MCF 10A (cell line): ENCODE measurements around the gene CDK10. TPM values are rescaled to one million over a fixed set of nuclear protein-coding genes. Genes with fewer than 3 reads are reported as not detected.
A peak's percentile ranks its signal among the peaks of the same experiment; 100 is the strongest.

Experiments used
- BruUV-seq: library from RNA; stranded (reverse); fragments of 400-500 nt; replicated peaks from 2 replicates; lab custom pipeline; 2021; lab: Mats Ljungman, UMichigan
- CTCF ChIA-PET: fragments of 300-600 bp; sonication (Branson Sonifier 250); formaldehyde crosslinking; extraction: SDS; loops from one replicate; lab custom pipeline; 2021; ENCODE audit warnings: antibody characterized with exemption, inconsistent platforms; lab: Yijun Ruan, JAX
- POLR2A ChIA-PET: fragments of 300-600, 350-650 bp; sonication (Branson Sonifier 250); formaldehyde crosslinking; extraction: SDS; loops from one replicate; lab custom pipeline; 2020; ENCODE audit warnings: antibody characterized with exemption, inconsistent platforms; lab: Yijun Ruan, JAX
- DNase-seq: peaks from one replicate; pipeline ENCODE4 v3.0.0-alpha.2; 2018; ENCODE audit not compliant: unreplicated experiment
- H3K27ac Mint-ChIP-seq: one replicate; pipeline ENCODE4 v1.8.0; 2022; ENCODE audit warnings: mild to moderate bottlenecking, low read depth, mixed read lengths; ENCODE audit not compliant: unreplicated experiment
- H3K27me3 Mint-ChIP-seq: one replicate; pipeline ENCODE4 v1.8.0; 2022; ENCODE audit warnings: mixed read lengths; ENCODE audit not compliant: insufficient read depth, unreplicated experiment
- H3K36me3 Mint-ChIP-seq: one replicate; pipeline ENCODE4 v1.8.0; 2022; ENCODE audit warnings: mild to moderate bottlenecking, moderate library complexity, mixed read lengths; ENCODE audit not compliant: insufficient read depth, unreplicated experiment
- H3K4me1 Mint-ChIP-seq: one replicate; pipeline ENCODE4 v1.8.0; 2022; ENCODE audit warnings: mixed read lengths; ENCODE audit not compliant: insufficient read depth, unreplicated experiment
- H3K4me3 Mint-ChIP-seq: one replicate; pipeline ENCODE4 v1.8.0; 2022; ENCODE audit warnings: mild to moderate bottlenecking, moderate library complexity, mixed read lengths; ENCODE audit not compliant: unreplicated experiment
- H3K9me3 Mint-ChIP-seq: one replicate; pipeline ENCODE4 v1.8.0; 2022; ENCODE audit warnings: mixed read lengths; ENCODE audit not compliant: unreplicated experiment
- CTCF ChIP-seq: fragments of 200-600 bp; IDR thresholded peaks from one replicate; pipeline ENCODE4 v1.8.0; 2022; ENCODE audit warnings: antibody characterized with exemption, mild to moderate bottlenecking; ENCODE audit not compliant: unreplicated experiment
- intact Hi-C: fragments of 100-400 bp; cut with micrococcal nuclease; formaldehyde crosslinking; loops from 2 replicates; pipeline ENCODE4 v1.14.1; 2022
- total RNA-seq: library from RNA; stranded (reverse); gene quantifications from 2 replicates; pipeline ENCODE4 v1.2.3, GENCODE V29; 2022

Gene CDK10
- total RNA-seq, 1 experiment from 2014 or later = 83.4 TPM

GRCh38 chr16:89657442-89658220, 28.9 kb upstream of the CDK10 start, which contains the start of the genes CHMP1A and SPATA33:
CHMP1A (minus strand) TSS chr16:89657708; CDS start chr16:89657588, 120 bp downstream.
SPATA33 (plus strand) TSS chr16:89657836; CDS start chr16:89657912, 76 bp downstream.
- no peaks in the 10 kb centered on the region for H3K27me3 Mint-ChIP-seq
- peaks cover 46% of the 10 kb centered on the region for H3K36me3 Mint-ChIP-seq
- H3K4me1 Mint-ChIP-seq = peaks cover 7% of the 10 kb centered on the region
- H3K27ac Mint-ChIP-seq = peak within 1 kb of the TSS; percentile 85
- BruUV-seq = TSS peak; percentile 67
- POLR2A ChIA-PET = interaction anchor here (0.7 to 3.3 kb wide), 12 partner anchors 13 to 871 kb away, joined by 3 to 25 read pairs (median 4); partner anchors contain the start of genes APRT, CDK10 and SPATA2L
- intact Hi-C loops = no loop called here
- CTCF ChIA-PET = interaction anchor here (0.6 to 0.7 kb wide), 3 partner anchors 9 to 364 kb away, joined by 3 to 4 read pairs (median 3); no protein-coding TSS in a partner anchor
- no peak for TF ChIP-seq CTCF
- peak within 1 kb of the TSS; percentile 89 for H3K4me3 Mint-ChIP-seq
- H3K9me3 Mint-ChIP-seq = no peaks in the 10 kb centered on the region
- peak; percentile 84 for DNase-seq

- peak overlapping the region; percentile 85 for H3K27ac Mint-ChIP-seq
- TF ChIP-seq CTCF = no peak
- POLR2A ChIA-PET = interaction anchor here (0.8 to 3.3 kb wide), 10 partner anchors 12 to 347 kb away, joined by 3 to 25 read pairs (median 4); partner anchors contain the start of genes CDK10, SPATA2L and TCF25
- H3K36me3 Mint-ChIP-seq = peaks cover 46% of the 10 kb centered on the region
- H3K4me1 Mint-ChIP-seq = peaks cover 7% of the 10 kb centered on the region
- no TSS peak for BruUV-seq
- peak overlapping the region; percentile 89 for H3K4me3 Mint-ChIP-seq
- CTCF ChIA-PET = interaction anchor here (0.7 to 1.2 kb wide), 3 partner anchors 8 to 60 kb away, joined by 3 to 4 read pairs (median 3); no protein-coding TSS in a partner anchor
- intact Hi-C loops = no loop called here
- H3K27me3 Mint-ChIP-seq = no peaks in the 10 kb centered on the region
- DNase-seq = no peak
- no peaks in the 10 kb centered on the region for H3K9me3 Mint-ChIP-seq
Observed at GRCh38 chr16:89658221-89658879, 28.1 kb upstream of the CDK10 start.

- Mint-ChIP-seq H3K27ac (peak overlapping the region; percentile 66), H3K4me1 (peaks cover 7% of the 10 kb centered on the region), H3K9me3 (no peaks in the 10 kb centered on the region), H3K4me3 (no peak overlapping the region), H3K27me3 (no peaks in the 10 kb centered on the region), H3K36me3 (peaks cover 36% of the 10 kb centered on the region)
- BruUV-seq = no TSS peak
- no peak for DNase-seq
- ChIA-PET CTCF (interaction anchor here (0.6 to 1.1 kb wide), 2 partner anchors 18 to 21 kb away, joined by 3 to 5 read pairs; no protein-coding TSS in a partner anchor), POLR2A (interaction anchor here (0.6 to 3.3 kb wide), 3 partner anchors 11 to 163 kb away, joined by 3 to 21 read pairs (median 3); partner anchors contain the start of gene SPG7)
- intact Hi-C loops = no loop called here
- TF ChIP-seq CTCF = no peak
Observed at GRCh38 chr16:89660146-89660545, 26.3 kb upstream of the CDK10 start.
